NCI-H446 (cell line): Measurements from ENCODE around the gene PEMT.
A peak's percentile ranks its signal among the peaks of the same experiment; 100 is the strongest.

Source experiments
- DNase-seq, 2 experiments: peaks; one replicate each; lab custom pipeline; 2025; lab: John Stamatoyannopoulos, UW

The PEMT gene

DNA sequence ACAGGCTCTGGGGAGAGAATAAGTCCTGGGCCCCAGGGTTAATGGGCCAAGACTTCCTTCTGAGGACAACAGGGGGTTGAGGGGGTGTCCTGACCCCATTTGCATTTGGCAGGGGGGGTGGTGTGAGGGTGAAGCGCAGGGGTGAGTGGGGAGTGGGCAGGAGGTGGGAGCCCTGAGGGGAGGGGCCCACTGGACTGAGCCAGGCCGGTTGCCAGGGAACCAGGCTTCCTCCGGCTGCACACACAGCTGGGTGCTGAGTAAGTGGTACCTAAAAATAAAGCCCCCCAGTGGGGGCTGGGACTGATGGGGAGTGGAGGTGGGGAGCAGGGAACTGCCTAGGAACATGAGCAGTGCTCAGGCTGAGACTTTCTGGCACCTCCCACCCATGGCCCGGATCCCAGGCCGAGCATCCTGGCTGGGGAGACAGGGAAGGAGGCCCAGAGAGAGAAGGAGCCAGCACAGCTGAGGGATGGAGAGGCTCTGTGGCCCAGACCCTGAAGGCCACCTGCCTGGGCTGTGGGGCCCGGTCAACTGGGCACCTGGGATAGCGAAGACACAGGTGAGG lies 87.9 kb downstream of the PEMT start:
- peak in 1 of 2 experiments; percentile 22 for DNase-seq

DNA sequence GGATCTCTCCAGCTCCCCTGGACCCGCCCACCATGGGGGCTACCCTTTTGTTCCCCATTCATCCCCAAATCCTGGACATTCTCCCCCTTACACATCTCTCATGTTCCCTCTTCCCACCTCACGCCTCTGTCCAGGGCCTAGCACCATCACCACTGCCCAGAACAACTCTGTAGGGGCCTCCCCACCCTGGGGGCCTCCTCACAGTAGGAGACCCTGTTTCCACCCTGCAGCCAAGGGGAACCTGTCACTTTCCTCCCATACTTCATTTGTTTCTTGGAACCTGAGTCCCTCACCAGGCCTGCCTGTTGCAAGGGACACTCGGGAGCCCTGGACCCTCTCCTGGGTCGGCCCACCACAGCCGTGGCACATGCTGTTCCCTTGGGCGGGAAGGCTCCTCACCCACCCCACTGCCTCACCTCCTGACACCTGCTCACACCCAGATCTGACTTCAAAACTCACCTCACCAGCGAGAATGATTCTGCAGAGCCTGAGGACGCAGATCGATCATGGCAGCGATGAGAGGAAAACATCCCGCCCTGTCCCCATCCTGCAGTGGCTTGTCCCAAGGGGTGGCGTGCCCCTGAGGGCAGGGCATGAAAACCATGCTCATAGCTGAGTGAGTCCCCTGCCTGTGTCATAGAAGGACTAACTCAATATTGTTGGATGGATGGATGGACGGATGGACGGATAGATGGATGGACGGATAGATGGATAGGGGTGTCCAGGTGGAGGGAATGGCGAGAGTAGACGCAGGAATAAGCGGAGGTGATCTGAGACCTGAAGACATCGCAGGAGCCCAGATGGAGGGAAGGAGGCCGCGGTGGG lies 88.6 kb downstream of the PEMT start:
- no peak for DNase-seq

DNA sequence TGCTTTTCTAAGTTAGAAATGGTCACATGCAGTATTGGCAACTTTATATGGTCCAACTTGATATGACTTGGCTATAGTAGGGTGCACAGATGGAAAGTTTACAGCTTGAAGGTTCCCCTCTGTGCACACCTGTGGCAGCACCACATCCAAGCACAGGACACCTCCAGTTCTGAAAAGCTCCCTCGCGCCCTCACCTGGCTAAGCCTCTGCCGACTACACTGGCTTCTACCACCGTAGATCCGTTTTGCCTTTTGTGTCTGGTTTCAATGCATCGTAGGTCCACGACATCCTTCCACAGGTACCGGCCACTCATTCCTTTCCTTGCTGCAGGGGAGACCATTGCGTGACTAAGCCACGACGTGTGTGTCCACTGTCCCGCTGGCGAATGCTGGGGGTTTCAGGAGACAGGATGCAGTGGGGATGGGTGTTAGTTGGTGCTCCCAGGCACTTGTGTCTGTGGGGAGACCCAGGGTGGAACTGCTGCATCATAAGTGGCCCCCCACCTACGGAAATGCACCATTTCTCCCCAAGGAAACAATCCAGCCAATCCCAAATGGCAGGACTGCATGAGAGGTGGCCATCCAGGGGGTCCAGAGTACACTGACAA lies 90.4 kb downstream of the PEMT start:
- no peak for DNase-seq

DNA sequence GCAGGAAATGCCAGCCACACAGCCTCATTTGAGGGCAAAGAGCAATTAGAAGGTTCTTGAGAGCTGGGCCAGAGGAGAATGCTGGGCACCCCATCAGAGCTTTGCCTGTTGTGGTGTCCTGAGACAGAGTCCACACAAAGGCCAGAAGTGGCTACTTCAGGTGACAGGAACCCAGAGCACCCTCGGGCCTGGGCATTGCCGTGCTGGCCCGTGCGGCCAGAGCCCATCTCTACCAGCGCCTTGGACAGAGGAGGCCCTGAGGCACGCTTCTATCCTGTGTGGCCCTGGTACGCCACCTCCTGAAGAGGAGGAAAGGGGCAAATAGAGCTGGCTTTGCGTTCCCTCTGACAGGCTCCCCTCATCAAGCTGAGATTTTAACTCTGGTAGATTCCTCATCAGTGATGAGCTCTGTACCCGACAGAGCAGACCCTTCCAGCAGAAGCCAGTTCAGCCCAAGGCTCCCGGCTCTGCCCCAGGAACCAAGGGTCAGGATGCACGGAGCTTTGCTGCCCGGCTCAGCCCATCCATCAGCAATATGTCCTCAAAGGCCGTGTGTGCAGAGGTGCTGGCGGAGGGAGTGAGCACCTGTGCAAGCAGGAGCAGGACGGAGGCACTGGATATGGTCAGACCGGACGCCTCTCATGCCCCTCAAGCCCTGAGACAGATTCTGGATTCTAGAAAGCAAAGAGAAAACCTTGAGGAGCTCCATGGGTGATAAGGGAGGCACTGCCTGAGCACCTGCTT lies 91.9 kb downstream of the PEMT start:
- DNase-seq: no peak

GRCh38 chr17:17498606-17499301 lies 92.8 kb downstream of the PEMT start:
- DNase-seq: no peak

DNA sequence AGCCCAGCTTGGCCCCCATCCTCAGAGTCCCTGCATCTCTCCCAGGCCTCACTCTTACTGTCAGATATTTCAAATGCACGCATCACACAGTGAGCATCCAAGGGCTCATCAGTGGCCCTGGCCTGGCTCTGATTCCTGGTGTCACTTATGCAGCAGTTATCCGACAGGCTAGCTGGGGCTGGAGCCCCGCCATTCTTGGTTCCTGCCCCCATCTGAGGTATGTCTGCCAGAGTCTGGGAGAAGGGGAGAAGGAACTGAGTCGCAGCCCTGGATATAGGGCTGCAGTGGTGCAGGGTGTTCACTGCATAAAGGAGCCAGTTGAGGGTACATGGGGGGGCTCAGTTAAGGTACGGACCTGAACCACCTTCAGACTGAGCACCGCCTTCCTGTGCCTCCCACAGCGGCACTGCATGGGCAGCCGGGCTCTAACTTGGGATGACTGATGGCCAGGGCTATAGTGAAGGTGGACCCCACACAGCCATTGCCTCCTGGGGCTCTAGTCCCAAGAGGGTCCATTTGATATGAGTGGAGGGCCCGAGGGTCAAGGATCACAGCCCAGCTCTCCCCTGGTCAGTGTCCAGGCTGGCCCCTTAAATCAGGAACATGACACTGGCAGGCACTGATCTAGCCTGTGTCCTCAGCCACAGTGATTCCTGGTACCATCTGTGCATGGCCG lies 93.5 kb downstream of the PEMT start:
- DNase-seq: no peak

DNA sequence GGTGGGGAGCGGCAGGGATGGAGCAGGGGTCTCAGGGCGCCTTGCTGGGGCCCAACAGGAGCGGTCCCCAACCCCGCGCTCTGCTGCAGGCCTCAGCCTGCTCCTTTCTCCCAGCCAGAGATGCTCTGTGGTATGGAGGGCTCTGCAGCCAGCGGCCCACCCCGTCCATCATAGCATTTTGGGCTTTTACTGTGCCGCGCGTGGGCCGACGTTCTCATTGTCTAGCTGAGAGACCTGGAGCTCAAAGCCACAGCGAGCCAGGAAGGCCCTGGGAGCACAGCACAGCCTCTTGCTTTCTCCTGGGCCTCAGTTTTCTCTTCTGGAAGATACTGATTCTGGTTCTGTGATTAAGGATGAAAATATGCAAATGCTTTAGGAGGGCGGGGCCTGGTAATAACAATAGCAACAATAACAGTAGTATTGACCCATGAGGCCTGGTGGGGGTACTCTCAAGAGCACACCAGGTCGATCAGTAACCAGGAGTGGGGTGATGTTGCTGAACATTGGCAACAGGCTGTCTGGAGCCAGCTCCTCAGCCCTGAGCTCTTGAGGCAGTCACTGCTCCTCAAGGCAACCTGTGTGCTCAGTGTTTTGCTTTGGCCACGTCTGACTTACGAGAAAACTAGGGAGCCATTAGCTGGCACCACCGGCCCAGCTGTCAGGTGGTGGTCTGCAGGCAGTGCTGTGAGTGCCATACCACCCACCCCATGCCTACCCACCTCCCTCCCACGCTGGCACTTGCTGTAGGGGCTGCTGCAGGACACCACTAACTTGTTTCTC lies 94.3 kb downstream of the PEMT start:
- no peak for DNase-seq

DNA sequence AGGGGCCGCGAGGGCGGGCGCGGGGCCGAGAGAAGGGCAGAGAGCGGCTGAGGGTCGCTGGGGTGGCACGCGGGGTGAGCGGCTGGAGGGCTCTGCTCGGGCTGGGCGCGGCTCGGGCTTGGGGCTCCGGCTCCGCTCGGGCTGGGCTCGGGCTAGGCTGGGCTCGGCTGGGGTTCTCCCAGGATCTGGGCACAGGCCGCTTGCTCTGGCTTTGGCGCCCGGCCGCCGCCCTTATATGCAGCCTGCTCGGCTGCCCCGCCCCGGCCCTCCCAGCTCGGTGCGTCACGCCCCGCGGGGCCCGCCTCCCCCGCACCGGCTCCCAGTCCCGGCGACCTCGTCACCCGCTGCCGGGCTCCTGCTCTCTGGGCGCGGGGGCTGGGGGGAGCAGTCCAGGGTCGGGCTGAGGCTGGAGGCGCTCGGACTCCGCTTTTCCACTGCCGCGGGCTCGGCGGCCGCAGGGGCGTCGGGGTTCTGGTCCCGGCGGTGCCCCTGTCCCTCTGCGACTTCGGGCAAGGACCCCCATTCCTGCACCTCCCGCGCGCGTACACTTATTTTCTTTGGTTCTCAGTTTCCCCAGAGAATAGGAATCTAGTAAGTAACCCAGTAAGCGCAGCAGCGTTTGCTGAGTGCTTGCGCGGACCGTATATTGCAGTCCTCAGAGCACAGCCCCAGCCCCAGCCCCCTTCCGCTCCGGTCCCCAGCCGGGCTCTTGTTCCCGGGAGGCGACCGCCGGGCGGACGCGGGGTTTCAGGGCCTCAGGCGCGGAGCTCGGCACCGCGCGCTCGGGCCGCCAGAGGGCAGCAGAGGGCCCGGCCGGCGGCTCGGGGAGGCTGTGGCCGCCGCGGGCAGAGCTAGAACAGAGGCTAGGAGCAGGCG lies 95.1 kb downstream of the PEMT start, which contains the start of gene RASD1:
Gene RASD1 (minus strand): TSS at position 207 of the 876 bp plus-strand sequence. CDS start 214 bp downstream, outside the sequence.
- DNase-seq: peak in 1 of 2 experiments; percentile 56

DNA sequence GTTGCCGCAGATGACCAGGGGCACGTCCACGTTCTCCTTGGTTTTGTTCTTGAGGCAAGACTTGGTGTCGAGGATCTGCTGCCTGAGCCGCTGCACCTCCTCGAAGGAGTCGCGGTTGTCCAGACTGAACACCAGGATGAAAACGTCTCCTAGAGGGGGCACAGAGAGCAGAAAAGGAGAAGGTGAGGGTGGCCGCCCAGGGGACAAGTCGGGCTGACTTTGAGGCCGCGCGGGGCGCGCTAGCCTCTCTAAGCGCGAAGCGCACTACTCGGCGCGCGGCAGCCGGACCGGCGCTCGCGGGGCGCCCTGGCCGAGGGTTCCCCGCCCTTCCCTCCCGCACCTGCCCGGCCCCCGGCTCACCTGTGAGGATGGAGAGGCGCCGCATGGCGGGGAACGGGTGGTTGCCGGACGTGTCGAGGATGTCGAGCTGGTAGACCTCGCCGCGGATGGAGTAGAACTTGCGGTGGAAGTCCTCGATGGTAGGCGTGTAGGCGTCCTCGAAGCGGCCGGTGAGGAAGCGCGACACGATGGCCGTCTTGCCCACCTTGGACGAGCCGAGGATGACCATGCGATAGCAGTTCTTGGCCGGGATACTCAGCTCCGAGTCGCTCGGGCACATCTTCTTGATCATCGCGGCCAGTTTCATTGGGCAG lies 95.8 kb downstream of the PEMT start:
- no peak for DNase-seq

DNA sequence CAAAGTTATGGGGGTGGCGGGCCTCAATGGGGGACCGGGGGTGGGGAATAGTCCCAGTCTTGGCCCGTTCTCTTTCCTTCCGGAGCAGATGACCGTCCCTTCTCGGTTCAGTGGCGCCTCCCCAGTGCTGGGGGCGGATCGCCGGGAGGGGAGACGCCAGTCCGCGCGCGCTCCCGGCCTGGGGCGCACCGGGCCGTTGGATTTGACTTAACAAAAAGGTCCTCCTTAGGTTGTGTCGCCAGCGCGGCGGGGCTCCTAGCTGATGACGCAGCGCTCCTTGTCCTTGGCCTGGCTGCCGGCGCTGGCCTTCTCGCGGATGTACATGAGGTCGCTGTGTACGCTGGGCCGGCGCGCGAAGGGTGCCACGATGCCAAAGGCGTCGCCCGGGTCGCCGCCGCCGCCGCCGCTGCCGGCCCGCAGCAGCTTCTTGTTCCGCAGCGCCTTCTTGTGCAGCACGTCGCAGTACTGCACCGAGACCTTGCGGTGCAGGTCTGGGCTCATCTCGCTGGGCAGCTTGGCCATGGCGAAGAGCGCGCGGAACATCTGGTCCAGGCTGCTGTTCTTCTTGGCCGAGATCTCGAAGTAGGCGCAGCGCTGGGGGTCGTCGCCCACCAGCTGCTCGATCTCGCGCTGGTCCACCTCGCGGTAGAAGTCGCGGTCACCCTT lies 96.5 kb downstream of the PEMT start:
- no peak for DNase-seq

DNA sequence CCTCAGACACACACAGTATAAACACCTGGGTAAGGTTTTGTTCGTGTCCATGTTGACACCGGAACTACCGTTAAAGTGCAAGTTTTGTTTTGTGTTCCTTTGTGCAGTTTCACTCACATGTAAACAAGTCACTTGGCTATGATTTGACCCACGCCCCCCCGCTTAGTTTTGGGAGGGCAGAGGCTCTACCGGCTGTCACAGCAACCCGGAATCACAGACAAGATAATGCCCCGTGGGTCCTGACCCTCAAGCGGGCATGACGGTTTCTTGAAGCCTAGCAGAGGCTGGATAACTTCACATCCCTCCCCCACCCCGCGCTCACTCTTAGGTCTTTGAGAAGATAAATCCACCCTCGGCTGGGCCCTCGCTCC lies 97.0 kb downstream of the PEMT start:
- no peak for DNase-seq

- DNase-seq: no peak
Observed at GRCh38 chr17:17493986-17494466, 97.5 kb downstream of the PEMT start.

DNA sequence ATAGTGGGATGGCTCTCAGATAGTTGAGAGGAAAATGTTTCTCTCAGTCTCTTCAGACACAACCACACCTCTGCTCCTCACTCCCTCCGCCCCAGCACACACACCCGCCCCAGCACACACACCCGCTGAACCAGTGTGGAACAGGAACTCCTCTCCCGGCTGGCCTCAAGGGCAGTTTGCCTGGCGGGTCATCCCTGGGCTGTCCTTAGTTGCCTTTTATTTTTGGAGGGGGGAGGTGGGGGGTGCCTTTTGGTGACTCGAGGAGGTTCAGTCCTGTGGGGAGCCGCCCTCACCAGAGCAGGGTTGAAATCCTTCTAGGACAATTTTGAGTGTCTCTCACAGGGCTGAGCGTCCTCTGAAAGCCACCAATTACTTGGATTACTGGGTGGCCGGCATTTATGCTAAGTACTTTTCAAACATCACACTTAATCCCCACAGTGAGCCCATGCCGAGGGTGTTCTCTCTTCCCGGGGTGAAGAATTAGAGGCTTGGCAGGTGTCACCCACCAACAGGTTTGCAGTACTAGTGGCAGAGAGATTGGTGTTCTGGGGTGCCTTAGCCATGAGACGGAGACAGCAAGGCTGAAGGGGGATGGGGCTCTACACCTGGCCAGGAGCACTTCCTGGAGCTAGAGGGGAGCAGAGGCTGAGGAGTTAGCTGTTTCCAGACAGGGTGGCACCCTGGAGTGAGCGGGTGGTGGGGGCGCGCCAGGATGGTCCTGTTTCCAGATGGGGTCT lies 98.1 kb downstream of the PEMT start:
- DNase-seq: no peak

DNA sequence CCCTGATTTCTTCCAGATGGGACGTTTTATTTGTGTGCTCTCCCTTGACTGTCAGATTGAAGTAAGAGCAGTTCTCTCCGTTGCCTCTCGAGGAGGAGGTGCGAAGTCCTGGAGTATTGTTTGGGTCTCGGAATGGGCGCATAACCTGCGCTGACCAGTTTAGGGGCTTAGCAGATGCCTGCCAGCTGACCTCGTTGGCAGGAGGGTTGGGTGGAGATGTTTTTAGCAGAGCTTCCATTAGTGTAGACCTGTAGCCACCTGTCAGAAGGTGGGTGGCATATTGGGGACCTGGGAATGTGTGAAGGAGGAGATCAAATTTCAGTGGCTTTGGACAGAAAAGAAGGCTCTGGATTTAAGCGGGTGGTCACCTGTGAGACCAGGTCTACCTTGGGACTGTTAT lies 98.9 kb downstream of the PEMT start:
- DNase-seq: no peak

- DNase-seq: no peak
Observed at GRCh38 chr17:17492085-17492484, 99.4 kb downstream of the PEMT start.

- DNase-seq: no peak
Observed at GRCh38 chr17:17491546-17491988, 99.9 kb downstream of the PEMT start.

- no peak for DNase-seq
Observed at GRCh38 chr17:17491031-17491471, 100.5 kb downstream of the PEMT start.
